GM19438 (cell line): Measurements from ENCODE around the gene CCDC68.
A peak's percentile ranks its signal among the peaks of the same experiment; 100 is the strongest.
"Not testable (repeated sequence)": the region's sequence is repeated elsewhere in the genome, so short reads cannot be mapped to it uniquely, and the experiment has no call there.

Source experiments
- ATAC-seq: cut with Tn5 transposase; IDR thresholded peaks from one replicate; pipeline ENCODE4 v1.9.1; 2021; ENCODE audit warnings: low read depth; ENCODE audit not compliant: unreplicated experiment

Gene CCDC68, protein sequence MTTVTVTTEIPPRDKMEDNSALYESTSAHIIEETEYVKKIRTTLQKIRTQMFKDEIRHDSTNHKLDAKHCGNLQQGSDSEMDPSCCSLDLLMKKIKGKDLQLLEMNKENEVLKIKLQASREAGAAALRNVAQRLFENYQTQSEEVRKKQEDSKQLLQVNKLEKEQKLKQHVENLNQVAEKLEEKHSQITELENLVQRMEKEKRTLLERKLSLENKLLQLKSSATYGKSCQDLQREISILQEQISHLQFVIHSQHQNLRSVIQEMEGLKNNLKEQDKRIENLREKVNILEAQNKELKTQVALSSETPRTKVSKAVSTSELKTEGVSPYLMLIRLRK

DNA sequence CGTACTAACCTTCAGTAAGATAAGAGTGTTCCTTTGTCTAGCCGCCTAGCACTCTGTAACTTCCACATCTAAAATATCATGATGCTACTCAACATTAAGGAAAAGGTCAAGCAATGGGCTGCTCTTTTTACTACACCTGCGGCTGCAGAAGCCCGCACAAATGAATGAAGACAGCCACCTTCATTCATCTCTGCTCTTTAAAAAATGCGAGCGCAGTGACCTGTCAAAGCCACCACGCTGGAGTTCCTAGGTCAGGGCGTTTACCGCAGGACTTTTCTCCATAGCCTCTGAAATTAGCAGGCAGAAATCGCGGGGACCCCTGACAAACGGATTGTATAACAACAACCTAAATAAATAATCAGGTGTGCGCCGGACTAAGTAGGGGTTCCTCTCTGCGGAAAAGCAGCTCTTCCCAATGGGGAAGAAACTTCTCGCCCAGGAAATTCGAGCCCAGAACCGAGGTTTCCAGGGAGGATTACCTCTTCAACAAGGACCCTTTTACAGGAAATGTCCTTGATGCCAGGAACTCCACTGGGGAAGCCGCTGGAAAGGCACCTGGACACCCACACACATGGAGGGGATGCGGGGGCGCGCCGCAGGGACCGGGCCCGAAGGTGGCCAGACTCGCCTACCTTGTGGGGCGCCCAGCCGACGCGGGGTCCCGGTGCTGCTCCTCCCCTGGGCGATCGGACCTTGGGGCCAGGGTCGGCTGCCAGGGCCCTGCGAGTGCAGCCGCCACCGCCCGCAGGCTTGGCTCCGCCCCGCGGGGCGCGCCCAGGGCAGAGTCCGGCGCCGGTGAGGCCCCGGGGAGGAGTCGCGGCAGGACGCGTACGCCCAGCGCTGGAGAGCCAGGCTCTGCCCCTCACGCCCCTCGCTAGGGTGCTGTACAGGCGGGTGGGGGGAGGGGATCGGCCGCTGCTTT lies at the start of gene CCDC68:
Gene CCDC68, minus strand, starts transcription at position 758 of the 922 bp plus-strand sequence. CDS start 16,670 bp downstream, outside the sequence.
- ATAC-seq, result no peak

DNA sequence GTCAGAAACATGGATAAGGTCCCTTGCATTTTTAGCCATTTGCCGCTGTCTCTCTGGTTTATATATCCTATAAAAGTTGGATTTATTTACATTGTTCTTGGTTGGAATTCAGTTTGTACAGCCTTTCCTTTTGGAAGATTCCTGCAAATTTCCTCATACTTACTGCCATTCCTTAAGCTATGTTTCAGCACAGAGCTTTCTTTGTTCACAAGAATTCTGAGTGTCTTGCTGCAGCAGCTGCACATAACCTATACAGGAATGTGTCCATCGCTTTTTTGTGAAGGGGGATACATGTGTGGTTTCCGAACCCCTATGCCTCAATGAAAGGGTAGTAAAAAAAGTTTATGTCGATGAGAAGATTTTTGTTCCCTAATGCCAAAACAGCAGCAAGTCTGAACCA lies 48.3 kb upstream of the CCDC68 start:
- ATAC-seq, result no peak

DNA sequence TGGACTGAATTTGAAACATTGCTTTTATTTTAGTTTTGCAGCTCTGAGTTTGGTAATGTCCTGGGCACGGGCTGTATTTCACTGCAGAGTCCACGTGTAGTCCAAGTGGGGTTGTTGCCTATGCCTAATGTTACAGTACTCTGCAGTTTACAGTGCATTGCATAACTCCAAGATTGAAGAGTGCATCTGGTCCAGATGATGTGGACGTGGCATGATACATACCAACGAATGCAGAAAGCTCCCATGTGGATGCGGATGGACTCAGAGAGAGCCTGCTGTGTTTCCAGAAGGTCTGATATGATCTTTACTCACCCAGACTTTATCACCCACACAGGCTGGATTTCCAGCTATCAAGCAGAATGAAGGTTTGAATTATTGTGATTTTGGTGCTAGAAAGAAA lies 44.4 kb upstream of the CCDC68 start:
- ATAC-seq, result no peak

DNA sequence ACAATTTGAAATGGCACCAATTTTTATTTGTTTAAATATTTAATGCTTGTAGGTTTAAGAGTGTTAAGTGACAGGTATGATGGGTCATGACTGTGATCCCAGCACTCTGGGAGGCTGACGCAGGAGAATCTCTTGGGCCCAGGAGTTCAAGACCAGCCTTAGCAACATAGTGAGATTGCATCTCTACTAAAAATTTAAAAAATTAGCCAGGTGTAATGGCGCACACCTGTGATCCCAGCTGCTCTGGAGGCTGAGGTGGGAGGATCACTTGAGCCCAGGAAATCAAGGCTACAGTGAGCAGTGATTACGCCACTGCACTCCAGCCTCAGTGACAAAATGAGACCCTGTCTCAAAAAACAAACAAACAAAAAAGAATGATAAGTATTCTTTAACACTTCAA lies 43.0 kb upstream of the CCDC68 start:
- no peak for ATAC-seq

DNA sequence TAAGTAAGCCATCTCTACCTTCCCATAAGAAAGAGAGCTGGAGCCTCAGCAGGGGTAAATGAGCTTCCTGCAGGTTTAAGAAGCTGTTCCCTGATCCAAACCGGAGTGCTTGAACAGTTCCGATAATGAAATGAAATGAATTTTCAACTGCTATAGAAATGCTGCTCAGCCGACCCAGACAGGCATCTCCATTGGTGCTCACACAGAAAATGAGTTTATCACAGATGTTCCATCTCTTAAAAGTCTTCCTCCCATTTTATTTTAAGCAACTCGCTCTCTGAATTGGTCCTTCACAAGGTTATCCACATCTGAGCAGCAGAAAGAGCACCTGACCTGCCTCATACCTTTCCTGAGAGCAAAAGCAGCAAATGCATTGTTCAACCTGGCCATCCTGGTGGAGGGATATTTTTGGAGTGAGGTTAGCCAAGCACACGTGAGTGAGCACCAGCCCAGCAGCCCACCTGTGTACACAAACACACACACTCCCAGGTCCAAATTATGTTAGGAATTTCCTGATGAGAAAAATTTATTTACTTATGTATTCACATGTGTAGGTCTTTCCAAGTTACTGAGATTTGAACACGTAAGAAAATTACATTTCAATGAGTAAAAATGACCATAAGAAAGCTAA lies 42.2 kb upstream of the CCDC68 start:
- ATAC-seq, result no peak

DNA sequence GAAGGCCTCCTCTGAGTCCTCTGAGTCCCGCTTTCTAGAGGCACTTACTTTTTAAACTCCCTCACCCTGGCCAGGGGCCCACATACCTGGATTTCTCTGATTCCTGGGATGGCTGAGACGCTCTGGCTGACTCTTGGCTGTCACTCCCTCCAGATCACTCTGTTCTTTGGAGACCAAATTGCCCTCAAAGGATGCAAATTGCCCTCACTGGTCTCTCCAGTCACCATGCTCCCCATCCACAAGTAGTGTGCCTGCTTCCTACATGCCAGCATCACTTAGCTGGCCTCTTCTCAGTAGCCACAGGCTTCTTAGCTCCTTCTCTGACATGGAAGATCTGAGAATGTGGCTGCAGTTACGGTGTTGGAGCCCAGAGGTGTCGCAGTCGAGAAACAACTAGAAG lies 41.3 kb upstream of the CCDC68 start:
- ATAC-seq, result no peak

DNA sequence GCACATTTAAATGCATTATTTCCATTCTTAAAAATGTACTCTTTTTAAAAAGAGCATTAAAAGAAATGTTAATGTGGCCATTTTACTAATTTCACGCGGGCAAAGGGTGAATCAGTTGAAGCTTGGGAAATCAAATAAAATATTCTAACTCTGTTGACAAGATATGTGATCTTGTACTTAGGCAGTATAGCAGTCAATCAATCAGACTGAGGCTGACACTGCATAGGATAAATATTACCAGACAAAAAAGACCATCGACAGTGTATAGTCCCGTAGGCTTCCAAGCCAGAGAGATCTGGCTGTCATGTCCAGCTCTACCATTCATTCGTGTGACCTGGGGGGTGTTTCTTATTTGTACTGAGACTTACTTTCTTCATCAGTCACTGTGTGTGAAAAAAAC lies 39.8 kb upstream of the CCDC68 start:
- no peak for ATAC-seq

DNA sequence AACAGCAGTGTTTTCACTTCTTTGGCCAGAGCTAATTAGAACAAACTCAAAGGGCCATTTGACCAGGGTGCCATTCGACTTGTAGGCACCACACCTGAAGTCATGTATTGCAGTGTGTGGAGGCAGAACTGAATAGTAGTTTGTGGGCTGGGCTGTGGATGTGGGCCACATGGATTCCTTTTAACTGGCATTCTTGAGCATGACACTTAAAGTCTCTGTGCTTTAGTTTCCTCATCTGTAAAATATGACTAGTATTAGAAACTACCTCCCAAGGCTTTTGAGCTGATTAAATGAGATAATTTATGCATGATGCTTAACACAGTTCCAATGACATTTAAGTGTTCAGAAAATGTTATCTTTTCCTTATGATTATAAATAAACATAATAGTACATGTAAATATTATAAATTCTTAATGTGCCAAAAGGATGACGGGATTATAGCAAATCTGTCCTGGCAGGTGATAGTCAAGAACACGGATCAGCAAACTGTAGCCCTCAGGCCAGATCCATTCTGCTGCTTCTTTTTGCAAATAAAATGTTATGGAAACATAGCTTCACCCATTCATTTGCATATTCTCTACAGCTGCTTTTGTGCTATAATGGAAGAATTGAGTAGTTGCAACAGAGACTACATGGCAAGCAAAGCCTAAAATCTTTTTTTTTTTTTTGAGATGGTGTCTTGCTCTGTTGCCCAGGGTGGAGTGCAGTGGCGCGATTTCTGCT lies 36.3 kb upstream of the CCDC68 start:
- no peak for ATAC-seq

DNA sequence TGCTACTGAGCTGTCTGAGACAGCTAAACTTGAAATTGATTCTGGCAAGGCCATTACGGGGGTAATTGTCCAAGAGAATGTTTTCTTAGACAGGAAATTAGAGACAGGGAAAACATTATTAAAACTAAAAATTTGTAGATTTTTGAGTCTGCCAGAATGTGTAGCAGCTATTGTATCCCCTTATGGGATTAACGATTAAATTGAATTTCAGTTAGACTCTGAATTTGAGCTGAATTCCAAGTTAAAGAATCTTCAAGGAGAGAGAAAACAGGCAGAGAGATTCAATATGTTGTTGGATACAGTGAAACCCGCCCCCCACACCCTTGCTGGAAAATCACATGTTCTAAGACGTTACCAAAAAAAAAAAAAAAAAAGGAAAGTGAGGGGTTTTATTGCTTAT lies 32.7 kb upstream of the CCDC68 start:
- ATAC-seq, result no peak

DNA sequence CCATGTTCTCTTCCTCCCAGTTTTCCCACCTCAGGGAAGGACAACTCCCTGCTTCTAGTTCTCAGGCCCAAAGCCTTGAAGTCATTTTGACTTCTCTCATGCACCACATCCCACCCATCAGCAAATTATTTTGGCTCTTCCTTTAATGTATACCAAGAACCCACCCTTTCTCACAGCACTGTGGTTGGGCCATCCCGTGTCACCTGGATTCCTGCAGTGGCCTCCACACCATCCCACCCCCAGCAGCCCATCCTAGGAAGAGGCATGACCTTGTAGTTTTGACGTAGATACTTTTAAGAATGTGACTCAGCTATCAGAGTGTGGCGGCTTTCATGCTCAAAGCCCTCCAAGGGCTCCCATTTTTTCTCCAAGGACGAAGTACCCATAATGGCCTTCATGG lies 25.6 kb upstream of the CCDC68 start:
- ATAC-seq, result no peak

DNA sequence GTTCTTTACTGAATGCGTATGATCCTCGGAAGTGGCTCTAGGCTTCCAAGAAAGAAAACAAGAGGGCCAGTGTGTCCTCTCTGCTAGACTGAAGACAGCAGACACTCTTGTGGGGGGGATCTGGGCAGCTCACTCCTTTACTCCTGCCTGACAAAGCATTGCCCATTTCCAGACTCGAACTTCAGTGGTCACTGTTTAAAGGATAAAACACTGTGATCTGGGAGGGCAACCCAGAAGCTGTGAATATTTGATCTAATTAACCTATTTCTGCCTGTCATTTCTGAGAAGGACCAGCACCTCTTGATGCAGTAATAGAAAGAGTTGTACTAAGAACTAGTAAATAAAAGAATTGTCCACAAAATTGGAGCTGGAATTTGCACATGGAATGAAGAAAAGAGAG lies 24.5 kb upstream of the CCDC68 start:
- ATAC-seq, result no peak

DNA sequence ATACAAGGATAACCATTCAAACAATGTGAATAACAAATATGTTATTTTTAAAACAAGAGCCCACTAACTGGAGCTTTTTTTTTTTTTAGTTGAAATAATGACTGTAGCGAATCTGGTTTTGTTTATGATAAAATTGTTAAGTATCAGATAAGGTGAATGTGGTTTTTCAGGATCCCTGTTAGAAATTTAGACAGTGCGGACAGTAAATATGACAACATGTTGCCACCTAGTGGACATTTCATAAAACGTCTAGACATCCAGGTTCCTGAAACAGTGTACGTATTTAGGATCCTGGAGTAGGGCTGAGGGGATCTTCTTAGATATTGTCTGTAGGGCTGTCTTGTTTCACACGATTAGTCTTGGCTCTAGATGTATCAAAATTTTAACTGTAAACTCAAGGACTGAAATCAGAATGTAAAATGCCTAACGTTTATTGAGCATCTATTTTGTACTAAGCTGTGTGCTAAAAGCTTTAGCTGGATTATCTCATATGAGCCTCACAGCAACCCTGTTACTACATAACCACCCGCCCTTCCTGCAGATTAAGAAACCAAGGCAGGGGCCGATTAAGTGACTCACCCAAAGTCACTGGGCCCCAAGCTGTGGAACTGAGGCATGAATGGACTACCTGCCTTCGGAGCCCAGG lies 23.9 kb upstream of the CCDC68 start:
- ATAC-seq, result peak; percentile 85

DNA sequence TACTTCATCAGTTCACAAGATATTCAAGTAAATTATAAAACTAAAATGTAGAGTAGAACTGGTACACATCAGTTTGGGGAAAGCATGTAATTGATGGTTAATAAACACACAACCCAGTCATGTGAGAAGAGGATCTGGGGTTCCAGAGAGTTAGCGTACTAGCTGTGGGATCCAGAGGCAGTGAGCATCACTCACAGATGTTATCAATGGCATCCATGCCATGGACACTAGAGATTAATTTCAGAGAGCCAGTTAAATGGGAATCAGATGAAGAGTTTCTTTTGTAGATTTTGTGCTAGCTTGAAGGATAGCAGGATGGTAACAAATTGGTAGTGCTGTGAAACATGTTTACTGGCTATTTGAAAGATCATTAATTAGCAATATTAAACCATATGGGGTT lies 21.8 kb upstream of the CCDC68 start:
- no peak for ATAC-seq

DNA sequence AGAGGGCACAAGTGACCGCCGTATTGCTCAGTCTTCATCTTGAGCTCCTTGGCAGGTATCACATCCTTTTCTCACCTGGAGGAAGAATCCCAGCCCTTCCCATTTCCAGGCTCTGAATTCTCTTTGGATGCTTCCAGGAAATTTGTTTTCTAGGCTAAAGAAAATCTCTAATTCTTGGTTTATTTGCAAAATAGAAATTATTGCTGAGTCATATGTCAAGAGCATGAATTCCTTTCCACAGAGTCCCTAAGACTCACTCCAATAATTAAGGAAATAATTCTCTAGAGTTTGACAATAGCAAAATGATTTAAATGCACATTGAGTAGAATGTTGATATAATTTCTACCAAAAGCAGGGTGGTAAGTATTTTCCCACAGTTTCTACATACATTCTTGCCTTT lies 16.3 kb upstream of the CCDC68 start:
- ATAC-seq, result no peak

DNA sequence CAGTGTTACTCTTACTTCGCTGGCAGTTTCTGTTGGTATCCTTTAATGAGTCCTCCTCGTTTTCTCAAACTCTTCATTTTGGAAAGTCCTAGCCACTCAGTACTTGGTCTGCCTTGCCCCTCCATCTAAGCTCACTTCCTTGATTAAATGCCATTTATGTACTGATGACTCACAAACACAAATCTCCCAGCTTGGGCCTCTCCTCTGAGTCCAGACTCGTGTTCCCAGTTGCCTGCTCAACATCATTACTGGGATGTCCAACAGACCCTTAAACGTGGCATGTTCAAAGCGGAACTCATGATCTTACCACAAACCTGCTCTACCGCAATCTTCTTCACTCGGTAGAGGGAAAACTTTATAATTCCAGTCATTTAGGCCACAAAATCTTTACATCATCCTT lies 13.8 kb upstream of the CCDC68 start:
- no peak for ATAC-seq

DNA sequence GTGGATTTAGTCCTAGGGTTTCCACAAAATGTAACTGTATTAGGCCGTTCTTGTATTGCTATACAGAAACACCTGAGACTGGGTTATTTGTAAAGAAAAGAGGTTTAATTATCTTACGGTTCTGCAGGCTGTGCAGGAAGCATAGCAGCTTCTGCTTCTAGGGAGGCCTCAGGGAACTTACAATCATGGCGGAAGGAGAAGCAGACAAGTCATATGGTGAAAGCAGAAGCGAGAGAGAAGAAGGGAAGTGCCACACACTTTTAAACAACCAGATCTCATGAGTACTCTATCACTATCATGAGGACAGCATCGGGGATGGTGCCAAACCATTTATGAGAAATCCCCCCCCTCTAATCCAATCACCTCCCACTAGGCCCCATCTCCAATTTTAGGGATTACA lies 9.5 kb upstream of the CCDC68 start:
- ATAC-seq, result no peak

DNA sequence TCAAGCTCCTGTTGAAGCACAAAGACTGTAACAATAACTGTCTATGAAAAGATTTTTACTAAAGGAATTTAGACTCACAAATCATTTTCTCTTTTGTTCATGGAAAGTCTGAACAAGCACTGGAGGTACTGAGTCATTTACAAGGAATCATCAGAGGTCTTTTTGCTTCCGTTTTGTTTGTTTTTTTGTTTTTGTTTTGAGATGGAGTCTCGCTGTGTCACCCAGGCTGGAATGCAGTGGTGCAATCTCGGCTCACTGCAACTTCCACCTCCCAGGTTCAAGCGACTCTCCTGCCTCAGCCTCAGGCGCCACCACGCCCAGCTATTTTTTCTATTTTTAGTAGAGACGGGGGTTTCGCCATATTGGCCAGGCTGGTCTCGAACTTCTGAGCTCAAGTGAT lies 9.0 kb upstream of the CCDC68 start:
- ATAC-seq, result not testable (repeated sequence)

DNA sequence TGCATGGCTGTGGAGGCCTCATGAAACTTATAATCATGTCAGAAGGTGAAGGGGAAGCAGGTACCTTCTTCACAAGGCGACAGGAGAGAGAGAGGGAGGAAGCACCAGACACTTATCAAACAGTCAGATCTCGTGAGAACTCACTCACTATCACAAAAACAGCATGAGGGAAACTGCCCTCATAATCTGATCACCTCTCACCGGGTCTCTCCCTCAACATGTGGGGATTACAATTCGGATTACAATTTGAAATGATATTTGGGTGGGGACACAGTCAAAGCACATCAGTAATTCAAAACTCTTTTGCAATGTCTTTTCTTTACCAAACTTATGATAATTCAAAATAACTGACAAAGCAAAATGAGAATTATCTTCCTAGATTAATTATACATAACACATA lies 8.5 kb upstream of the CCDC68 start:
- no peak for ATAC-seq

DNA sequence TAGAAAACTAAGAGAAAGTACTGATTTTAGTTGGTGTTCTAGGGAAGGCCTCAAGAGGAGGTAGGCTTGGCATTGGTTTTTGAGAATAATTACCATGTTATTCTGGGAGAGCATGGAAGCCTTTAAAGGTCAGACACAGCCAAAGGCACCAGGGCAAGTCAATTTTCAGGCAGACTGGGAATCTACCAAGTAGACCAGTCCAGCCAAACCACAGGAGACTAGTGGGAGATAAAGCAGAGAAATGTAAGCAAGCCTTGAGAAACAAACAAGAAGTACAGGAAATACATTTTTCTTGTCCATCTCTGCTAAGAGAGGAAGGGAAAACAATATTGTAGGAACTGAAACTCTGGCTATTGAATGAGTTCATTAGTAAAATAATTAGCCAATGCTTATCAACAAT lies 5.5 kb upstream of the CCDC68 start:
- ATAC-seq, result no peak

DNA sequence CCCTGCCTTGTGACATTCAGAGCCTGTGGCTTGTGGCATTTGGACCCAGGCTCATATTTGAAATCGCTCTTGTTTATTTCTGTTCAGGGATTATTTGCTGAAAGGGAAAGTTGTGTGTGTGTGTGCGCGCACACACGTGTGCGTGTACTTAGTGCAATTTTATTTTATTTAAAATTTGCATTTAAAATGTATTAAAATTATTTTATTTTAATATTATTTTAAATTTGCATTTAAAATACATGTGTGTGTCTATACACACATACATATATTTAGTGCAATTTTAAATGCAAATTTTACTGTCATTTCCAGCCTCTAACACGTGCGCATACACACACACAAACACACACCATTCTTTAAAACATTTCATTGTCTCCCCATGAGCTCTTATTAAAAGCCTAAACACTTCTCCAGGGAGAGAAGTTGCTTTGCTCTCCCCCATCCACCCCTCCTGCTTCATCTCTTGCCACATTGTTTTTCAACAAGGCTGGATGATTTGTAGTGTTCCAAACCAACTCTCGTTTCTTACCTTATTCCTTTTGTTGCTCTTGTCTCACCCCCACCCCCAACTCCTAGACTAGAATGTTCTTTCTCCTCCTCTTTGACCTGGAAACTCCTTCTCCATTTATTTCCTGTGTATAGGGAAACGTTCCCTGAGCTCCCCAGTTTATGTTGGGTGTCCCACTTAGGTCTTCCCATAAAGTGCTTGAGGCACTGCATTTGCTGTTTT lies 3.8 kb upstream of the CCDC68 start:
- ATAC-seq, result no peak
